PC-9 (cell line): ENCODE data around the gene VPS33A. TPM values are rescaled to one million over a fixed set of nuclear protein-coding genes. Genes with fewer than 3 reads are reported as not detected.

Experiments used
- BruUV-seq: library from RNA; stranded (reverse); fragments of 400-500 nt; replicated peaks from 2 replicates; lab custom pipeline; 2021; lab: Mats Ljungman, UMichigan
- CTCF ChIA-PET: fragments of 300-600 bp; sonication (Branson Sonifier 250); formaldehyde crosslinking; loops from one replicate; lab custom pipeline; 2022; ENCODE audit warnings: antibody characterized with exemption; lab: Charles Lee
- POLR2A ChIA-PET: fragments of 300-600 bp; sonication (Branson Sonifier 250); formaldehyde crosslinking; loops from one replicate; lab custom pipeline; 2022; ENCODE audit warnings: antibody characterized with exemption; ENCODE audit not compliant: unreplicated experiment; lab: Charles Lee
- DNase-seq, 2 experiments: peaks; one replicate each; pipeline versions ENCODE4 v3.0.0 to v3.0.0-alpha.2; 2015 to 2022; ENCODE audit warnings: mixed read lengths in 1 of 2
- H2AFZ ChIP-seq: fragments of 200-600 bp; sonication (generic); 2 replicates; pipeline ENCODE4 v1.8.1; 2017; ENCODE audit warnings: antibody characterized with exemption
- H3F3A ChIP-seq: fragments of 200-600 bp; sonication (generic); 2 replicates; pipeline ENCODE4 v1.8.1; 2017; ENCODE audit warnings: antibody characterized with exemption, mild to moderate bottlenecking, low read depth; ENCODE audit not compliant: insufficient read depth
- H3K27ac ChIP-seq: fragments of 200-600 bp; sonication (generic); 2 replicates; pipeline ENCODE4 v1.6.1; 2016; ENCODE audit warnings: mixed run types
- H3K27me3 ChIP-seq: fragments of 200-600 bp; sonication (generic); 2 replicates; pipeline ENCODE4 v1.6.1; 2016; ENCODE audit warnings: low read depth, mixed run types; ENCODE audit not compliant: insufficient read depth
- H3K36me3 ChIP-seq: fragments of 200-600 bp; sonication (generic); 2 replicates; pipeline ENCODE4 v1.6.1; 2016; ENCODE audit warnings: low read depth, mixed run types
- H3K4me1 ChIP-seq: fragments of 200-600 bp; sonication (generic); replicated peaks from 2 replicates; pipeline ENCODE4 v1.6.1; 2016; ENCODE audit warnings: mixed run types; ENCODE audit not compliant: insufficient read depth
- H3K4me2 ChIP-seq: fragments of 200-600 bp; sonication (generic); 2 replicates; pipeline ENCODE4 v1.6.1; 2017; ENCODE audit warnings: mixed run types
- H3K4me3 ChIP-seq: fragments of 200-600 bp; sonication (generic); 2 replicates; pipeline ENCODE4 v1.6.1; 2016; ENCODE audit warnings: mixed run types
- H3K79me2 ChIP-seq: fragments of 200-600 bp; sonication (generic); 2 replicates; pipeline ENCODE4 v1.6.1; 2017; ENCODE audit warnings: low read depth, mixed run types
- H3K9me2 ChIP-seq: fragments of 200-600 bp; sonication (generic); 2 replicates; pipeline ENCODE4 v1.8.1; 2017; ENCODE audit warnings: mild to moderate bottlenecking; ENCODE audit not compliant: insufficient read depth
- H3K9me3 ChIP-seq: fragments of 200-600 bp; sonication (generic); 2 replicates; pipeline ENCODE4 v1.8.1; 2016; ENCODE audit warnings: low read depth; ENCODE audit not compliant: insufficient read depth
- H4K20me1 ChIP-seq: fragments of 200-600 bp; sonication (generic); 2 replicates; pipeline ENCODE4 v1.8.1; 2017; ENCODE audit not compliant: insufficient read depth
- EZH2 ChIP-seq: fragments of 200-600 bp; sonication (generic); IDR thresholded peaks from 2 replicates; pipeline ENCODE4 v1.8.0; 2017; ENCODE audit warnings: antibody characterized with exemption, low read depth
- intact Hi-C: fragments of 100-400 bp; cut with micrococcal nuclease; formaldehyde crosslinking; loops from one replicate; pipeline ENCODE4 v1.10.0; 2022; ENCODE audit not compliant: unreplicated experiment
- total RNA-seq: library from RNA; stranded (reverse); gene quantifications from 2 replicates; pipeline ENCODE4 v1.2.3, GENCODE V29; 2021
- TF ChIP-seq, protein P1 (sequence below): fragments of 200-600 bp; sonication (generic); conservative IDR thresholded peaks from 2 replicates; pipeline ENCODE4 v1.6.1; 2017; ENCODE audit warnings: mixed run types, antibody characterized with exemption, mild to moderate bottlenecking, moderate library complexity

The VPS33A gene
- total RNA-seq, 1 experiment from 2014 or later, result 18.1 TPM

DNA sequence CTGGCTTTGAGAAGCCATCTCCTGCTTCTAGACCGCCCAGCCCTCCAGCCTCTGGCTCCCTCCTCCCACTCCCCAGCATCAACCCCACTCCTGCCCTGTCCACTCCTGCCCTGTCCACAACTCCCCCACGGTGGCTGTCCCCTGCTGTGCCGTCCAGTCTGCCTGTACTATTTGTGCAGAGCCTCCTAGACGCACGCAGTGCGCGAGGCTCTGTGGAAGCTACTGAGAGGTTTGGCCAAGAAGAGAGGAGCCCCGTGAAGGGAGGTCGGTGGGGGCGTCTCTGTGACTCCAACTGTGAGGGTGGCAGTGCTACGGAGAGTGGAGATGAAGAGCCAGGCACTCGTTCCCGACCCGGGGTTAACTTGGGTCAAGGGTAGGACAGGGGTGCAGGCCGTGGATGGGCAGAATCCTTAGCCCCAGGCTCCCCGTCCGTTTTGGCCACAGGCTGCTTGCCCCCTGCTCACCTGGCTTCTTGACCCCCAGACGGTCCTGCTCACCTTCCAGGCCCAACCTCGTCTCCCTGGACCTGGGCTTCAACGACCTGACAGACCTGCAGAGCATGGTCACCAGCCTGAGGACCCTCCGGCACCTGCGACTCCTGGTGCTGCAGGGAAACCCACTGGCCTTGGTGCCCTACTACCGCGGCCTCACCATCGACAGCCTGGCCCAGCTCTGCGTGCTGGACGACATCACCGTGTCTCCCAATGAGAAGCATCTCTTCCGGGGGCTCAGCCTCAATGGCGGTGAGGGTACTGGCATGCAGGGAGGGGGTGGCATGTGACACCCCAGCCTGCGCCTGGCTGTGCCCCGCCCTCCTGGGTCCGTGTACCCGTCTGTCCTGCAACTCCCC is 76.4 kb downstream of the VPS33A start:
- H3K79me2 ChIP-seq, result no peaks in the 10 kb centered on the region
- H3K27me3 ChIP-seq, result no peaks in the 10 kb centered on the region
- H2AFZ ChIP-seq, result no peak overlapping the region
- POLR2A ChIA-PET, result no interaction called here
- H3K4me2 ChIP-seq, result no peak overlapping the region
- H4K20me1 ChIP-seq, result no peaks in the 10 kb centered on the region
- intact Hi-C loops, result loop anchor here (2.0 kb wide), 1 partner anchor 395 kb away; no protein-coding TSS in a partner anchor
- BruUV-seq, result no TSS peak
- no peaks in the 10 kb centered on the region for H3K4me1 ChIP-seq
- CTCF ChIA-PET, result interaction anchor here (0.6 to 0.7 kb wide), 2 partner anchors 127 to 274 kb away, joined by 4 read pairs; no protein-coding TSS in a partner anchor
- no peaks in the 10 kb centered on the region for H3K36me3 ChIP-seq
- no peak overlapping the region for H3K4me3 ChIP-seq
- no peak for TF ChIP-seq EZH2
- TF ChIP-seq, protein P1, sequence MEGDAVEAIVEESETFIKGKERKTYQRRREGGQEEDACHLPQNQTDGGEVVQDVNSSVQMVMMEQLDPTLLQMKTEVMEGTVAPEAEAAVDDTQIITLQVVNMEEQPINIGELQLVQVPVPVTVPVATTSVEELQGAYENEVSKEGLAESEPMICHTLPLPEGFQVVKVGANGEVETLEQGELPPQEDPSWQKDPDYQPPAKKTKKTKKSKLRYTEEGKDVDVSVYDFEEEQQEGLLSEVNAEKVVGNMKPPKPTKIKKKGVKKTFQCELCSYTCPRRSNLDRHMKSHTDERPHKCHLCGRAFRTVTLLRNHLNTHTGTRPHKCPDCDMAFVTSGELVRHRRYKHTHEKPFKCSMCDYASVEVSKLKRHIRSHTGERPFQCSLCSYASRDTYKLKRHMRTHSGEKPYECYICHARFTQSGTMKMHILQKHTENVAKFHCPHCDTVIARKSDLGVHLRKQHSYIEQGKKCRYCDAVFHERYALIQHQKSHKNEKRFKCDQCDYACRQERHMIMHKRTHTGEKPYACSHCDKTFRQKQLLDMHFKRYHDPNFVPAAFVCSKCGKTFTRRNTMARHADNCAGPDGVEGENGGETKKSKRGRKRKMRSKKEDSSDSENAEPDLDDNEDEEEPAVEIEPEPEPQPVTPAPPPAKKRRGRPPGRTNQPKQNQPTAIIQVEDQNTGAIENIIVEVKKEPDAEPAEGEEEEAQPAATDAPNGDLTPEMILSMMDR, result no peak
- DNase-seq, result no peak
- H3K9me2 ChIP-seq, result no peaks in the 10 kb centered on the region
- 0 out of 2 replicates have a peak, but pooled peaks cover 2% of the 10 kb centered on the region for H3K9me3 ChIP-seq
- no peaks in the 10 kb centered on the region for H3F3A ChIP-seq
- H3K27ac ChIP-seq, result no peak overlapping the region

DNA sequence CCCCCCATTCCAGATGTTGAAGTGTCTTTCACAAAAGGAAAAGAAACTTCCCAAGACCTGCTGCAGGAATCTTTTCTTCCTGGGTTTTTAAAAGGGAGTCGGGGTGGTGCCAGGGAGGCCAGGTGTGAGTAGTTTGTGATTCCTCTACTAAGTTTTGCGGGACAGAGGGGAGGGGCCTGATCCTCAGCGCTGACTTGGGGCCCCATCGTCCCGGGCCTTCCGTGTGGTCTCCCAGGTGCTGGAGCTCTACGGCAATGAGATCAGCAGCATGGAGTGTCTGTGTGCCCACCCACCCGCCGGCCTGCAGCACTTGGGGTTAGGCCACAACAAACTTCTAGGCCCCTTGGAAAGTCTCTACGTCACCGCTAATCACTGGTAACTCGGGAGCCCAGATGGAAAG is 78.8 kb downstream of the VPS33A start:
- BruUV-seq, result no TSS peak
- H3K4me1 ChIP-seq, result no peaks in the 10 kb centered on the region
- no peaks in the 10 kb centered on the region for H4K20me1 ChIP-seq
- no peaks in the 10 kb centered on the region for H3K79me2 ChIP-seq
- no peaks in the 10 kb centered on the region for H3K36me3 ChIP-seq
- no peaks in the 10 kb centered on the region for H3F3A ChIP-seq
- ChIA-PET POLR2A (no interaction called here), CTCF (no interaction called here)
- no peak for DNase-seq
- no peak overlapping the region for H3K4me3 ChIP-seq
- no peaks in the 10 kb centered on the region for H3K27me3 ChIP-seq
- no peak overlapping the region for H2AFZ ChIP-seq
- TF ChIP-seq, protein P1, result no peak
- TF ChIP-seq EZH2, result no peak
- no peak overlapping the region for H3K4me2 ChIP-seq
- H3K9me2 ChIP-seq, result no peaks in the 10 kb centered on the region
- intact Hi-C loops, result no loop called here
- no peaks in the 10 kb centered on the region for H3K9me3 ChIP-seq
- H3K27ac ChIP-seq, result no peak overlapping the region

DNA sequence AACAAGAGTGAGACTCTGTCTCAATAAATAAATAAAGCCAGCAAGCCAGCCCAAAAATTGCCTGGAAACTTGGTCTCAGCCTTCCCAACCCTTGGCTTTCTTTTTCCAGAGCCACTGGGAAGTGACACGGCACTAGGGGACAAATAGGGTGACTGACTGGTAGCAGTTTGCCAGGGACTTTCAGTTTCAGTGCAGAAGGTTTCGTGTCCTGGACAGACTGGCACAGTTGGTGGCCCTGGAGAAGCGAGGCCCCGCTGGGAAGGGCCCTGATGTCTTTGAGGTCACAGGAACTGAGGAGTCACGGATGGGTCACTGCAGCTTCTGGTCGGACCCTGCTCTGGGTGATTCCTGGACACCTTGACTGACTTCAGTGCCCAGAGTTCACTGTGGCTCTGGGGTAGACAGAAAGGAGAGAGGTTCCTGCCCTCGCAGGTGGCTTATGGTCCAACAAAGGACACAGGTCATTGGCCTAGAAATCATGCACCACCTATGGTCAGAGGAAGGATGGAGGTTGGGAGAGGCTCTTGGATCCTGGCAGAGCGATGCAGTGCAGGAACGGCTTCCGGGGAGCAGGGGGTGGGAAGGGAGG is 80.7 kb downstream of the VPS33A start:
- Histone ChIP-seq H3K9me3 (no peaks in the 10 kb centered on the region), H2AFZ (no peak overlapping the region), H3K27me3 (no peaks in the 10 kb centered on the region), H4K20me1 (no peaks in the 10 kb centered on the region), H3K27ac (no peak overlapping the region), H3K79me2 (no peaks in the 10 kb centered on the region), H3K4me1 (no peaks in the 10 kb centered on the region), H3K36me3 (no peaks in the 10 kb centered on the region), H3K4me3 (no peak overlapping the region), H3K9me2 (no peaks in the 10 kb centered on the region), H3F3A (no peaks in the 10 kb centered on the region), H3K4me2 (no peak overlapping the region)
- intact Hi-C loops, result no loop called here
- no peak for DNase-seq
- POLR2A ChIA-PET, result no interaction called here
- TF ChIP-seq, protein P1, result no peak
- no peak for TF ChIP-seq EZH2
- CTCF ChIA-PET, result no interaction called here
- BruUV-seq, result no TSS peak
